Measurements from ENCODE around the gene MED10.

The MED10 gene

DNA sequence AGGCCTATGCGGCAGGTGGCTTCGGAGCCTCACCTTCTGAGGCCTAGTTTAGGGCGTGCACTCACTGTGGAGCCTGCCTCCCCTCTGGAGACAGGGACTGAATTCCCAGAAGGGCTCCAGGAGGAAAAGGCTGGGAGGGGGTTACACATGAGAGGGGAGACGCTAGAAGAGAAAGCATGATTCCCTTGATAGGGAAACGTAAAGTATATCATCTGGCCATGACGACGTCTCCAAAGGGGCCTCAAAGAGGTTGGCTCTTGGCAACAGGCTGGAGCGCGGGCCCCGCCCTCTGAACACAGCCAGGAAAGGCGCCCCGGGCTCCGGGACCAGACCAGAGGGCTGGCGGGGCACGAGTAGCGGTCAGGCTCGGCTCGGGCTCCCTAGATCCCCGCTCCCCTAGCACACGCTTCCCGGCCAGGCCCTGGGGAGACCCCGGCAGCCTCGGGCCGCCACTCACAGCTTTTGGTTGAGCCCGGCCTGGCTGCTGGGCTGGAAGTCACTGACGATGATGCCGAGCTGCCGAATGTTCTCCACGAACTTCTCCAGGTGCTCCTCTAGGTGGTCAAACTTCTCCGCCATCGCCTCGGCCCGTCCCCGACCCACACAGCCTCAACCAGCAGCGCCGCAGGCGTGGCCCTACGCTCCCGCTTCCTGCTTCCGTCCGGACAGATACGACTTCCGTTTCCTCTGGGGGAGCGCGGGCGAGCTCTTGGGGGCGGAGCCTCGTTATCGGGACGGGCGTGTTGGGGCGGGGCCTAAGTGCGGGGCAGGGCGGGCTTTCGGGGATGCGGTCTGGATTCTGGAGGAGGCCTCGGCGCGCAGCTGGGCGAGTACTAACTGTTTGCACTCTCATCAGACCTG is at the start of gene MED10:
Gene MED10, minus strand, starts transcription at position 643 of the 861 bp plus-strand sequence. Its CDS starts 64 bp downstream, at position 579.
- DNase-seq = peak; percentile 97

DNA sequence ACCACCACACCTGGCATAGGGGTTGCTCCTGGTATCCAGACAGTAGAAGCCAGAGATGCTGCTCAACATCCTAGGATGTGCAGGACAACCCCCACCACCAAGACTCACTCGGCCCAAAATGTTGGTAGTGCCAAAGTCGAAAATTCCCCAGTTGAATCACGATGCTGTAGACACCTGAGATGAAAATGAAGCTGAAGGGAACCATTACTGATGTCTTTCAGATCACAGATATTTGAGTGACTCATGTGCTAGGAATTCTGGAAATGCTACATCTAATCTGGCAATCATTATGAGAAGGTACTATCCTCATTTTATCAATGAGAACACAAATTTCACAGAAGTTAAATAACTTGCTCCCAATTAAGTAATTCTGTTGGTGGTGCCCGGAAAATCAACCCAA is 49.3 kb upstream of the MED10 start:
- no peak for DNase-seq

- no peak for DNase-seq
Measured at GRCh38 chr5:6424700-6425099, 46.4 kb upstream of the MED10 start.

GRCh38 chr5:6424110-6424659 is 45.8 kb upstream of the MED10 start:
- DNase-seq = no peak

DNA sequence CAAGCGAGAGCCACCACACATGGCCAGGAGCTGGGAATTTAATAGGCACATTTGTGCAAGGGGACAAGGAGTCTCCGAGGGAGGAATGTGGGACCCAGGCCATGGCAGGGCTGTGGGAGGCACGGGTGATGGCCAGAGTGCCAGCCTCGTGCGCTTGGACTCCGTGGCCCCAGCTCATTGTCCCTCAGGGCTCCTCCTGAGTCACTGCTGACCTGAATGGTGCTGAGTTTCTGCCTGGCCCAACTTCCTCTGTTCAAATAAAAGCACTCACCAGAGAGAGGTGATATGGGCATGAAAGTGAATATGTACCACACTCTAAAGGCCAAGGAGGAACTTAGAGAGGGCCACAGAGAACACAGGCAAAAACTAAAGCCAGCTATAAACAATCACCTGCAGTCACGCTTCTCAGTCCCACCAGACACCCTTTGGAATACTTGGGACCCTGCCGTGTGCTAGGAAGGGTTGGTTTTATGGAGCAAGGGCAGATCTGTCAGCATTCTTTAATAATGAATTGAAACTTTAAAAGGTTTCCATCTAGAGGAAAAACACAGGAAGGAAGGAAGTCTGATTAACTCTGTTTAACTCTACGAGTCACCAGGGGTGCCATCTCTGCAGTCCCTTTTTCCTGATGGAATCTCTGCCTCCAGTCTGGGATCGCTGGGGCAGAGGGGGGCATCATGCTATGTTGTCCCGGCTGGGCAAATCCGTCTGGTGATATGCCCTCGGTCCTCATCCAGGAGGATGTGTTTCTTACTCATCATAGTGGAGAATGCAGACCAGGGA is 45.2 kb upstream of the MED10 start:
- peak; percentile 34 for DNase-seq

- no peak for DNase-seq
Measured at GRCh38 chr5:6419340-6419852, 41.0 kb upstream of the MED10 start.

DNA sequence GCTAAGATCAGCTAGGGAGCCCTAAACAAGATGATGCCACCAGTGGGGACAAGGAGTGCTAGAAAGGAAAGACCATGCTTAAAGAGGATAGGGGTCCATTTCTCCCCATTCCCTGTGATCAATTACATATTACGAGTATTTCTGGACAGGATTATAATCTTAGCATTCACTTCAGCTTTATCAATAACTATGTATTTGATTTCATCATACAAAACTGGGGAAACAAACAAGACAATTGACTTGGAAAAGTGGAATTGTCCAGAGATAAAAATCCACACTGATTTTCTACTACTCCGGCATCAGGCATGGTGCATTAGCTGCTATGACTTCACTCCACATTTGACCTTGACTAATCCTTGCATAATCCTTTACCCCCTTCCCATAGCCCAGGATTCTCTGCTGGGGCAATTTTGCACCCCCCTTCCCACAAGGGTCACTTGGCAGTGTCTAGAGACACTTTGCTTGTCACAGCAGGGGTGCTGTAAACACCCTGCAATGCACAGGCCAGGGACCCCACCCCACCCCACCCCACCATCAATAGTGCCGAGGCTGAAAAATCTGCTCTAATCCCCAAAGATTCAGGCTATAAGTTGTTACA is 40.4 kb upstream of the MED10 start:
- DNase-seq = no peak

DNA sequence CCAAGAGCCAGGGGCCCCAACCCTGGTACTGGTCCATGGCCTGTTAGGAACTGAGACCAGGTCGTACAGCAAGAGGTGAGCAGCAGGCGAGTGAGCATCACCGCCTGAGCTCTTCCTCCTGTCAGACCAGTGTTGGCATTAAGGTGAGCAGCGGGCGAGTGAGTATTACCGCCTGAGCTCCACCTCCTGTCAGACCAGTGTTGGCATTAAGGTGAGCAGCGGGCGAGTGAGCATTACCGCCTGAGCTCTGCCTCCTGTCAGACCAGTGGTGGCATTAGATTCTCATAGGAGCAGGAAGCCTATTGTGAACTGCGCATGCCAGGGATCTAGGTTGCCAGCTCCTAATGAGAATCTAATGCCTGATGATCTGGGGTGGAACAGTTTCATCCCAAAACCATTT is 39.3 kb upstream of the MED10 start:
- no peak for DNase-seq

GRCh38 chr5:6412811-6413210 is 34.5 kb upstream of the MED10 start:
- DNase-seq = peak; percentile 55

GRCh38 chr5:6411141-6411540 is 32.8 kb upstream of the MED10 start:
- peak; percentile 43 for DNase-seq

DNA sequence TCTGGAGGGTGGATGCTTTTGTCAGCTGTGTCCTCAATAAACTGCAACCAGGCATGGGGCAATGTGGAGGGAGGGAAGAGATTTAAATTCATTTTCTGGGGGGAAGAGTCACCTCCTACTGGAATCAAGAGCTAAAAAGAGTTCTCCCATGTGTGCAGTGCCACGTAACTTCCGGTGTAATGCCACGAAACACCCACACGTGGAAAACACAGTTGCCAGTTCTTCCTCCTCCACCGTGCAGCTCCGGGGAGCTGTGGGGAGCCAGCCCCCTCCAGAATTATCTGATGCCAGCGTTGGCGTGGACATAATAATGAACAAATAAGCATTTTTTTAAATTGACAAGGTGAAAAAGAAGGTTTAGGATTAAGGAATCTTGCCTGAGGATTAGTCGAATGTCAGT is 32.1 kb upstream of the MED10 start:
- peak; percentile 30 for DNase-seq

DNA sequence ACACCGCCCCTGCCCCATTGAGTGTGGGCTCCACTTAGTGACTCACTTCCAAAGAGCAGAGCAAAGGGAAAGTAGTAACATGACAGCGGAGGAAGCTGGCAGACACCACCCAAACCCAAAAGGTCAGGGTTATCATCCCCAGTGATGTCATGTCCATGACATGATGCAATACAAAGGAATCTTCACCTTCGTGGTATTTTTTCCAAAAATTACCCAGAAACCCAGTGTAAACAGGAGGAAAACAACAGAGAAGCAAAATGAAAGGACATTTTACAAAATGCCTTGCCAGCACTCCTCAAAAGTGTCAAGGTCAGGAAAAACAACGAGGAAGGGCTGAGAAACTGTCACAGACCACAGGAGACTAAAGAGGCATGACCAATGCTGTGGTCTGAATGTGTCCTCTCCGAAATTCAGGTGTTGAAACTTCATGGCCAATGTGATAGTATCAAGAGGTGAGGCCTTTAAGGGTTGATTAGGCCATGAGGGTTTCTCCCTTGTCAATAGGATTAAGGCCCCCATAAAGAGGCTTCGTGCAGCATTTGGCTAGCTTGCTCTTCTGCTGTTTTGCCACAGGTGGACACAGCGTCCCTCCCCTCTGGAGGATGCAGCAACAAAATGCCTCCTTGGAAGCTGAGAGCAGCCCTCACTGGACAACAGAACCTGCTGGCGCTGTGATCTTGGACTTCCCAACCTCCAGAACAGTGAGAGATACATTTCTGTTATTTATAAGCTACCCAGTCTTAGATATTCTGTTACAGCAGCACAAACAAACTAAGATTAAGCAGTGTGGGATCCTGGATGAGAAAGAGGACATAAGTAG is 30.5 kb upstream of the MED10 start:
- peak; percentile 54 for DNase-seq

- peak; percentile 52 for DNase-seq
Measured at GRCh38 chr5:6408260-6408596, 29.9 kb upstream of the MED10 start.

GRCh38 chr5:6407558-6408259 is 29.4 kb upstream of the MED10 start:
- no peak for DNase-seq

DNA sequence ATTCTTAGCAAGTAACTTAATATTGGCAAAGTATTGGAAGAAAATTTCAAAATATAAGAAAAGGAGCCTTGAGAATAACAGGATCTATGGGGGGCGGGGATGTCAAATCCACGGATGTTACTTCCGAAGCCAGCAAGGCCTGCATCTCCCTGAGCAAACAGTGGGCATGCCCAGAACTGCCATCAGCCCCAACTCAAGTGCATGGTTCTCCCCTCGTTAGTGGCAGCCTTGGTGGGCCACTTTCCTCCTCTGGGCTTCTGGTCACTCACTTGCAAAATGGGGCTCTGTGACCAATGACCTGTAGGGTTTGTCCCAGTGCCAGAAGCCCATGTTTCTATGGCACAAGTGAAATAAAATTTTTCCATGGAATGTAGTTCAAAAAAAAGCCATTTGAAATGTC is 27.2 kb upstream of the MED10 start:
- DNase-seq = peak; percentile 16

DNA sequence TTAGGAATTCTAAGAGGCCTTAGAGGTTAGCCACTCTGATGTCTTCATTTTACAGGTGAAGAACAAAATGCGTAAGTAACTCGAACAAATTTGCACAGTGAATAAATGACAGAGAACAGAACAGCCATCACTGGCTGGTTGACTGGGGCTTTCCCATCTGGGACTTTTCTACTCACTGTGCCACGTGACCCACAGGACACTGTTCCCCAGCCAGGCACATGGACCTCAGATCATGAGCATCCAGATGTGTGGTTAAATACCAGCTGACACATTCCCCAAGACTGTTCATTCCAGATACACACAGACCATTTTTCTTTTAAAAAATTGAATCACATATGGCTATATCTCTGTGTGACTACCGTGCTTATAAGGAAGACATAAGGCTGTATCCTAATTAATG is 25.8 kb upstream of the MED10 start:
- peak; percentile 12 for DNase-seq

DNA sequence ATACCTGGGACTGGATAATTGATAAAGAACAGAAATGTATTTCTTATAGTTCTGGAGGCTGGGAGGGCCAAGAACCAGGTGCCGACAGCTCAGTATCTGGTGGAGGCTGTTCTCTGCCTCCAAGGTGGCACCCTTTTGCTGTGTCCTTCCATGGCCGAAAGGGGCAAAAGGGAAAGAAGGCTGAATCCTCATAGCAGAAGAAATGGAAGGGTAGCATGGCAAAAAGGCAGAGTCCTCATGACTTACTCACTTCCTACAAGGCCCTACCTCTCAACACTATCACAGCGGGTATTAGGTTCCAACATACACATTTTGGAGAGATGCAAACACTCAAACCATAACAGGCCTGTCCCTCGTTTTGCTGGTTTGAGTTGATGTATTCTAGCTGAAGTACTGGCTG is 25.1 kb upstream of the MED10 start:
- DNase-seq = peak; percentile 16

DNA sequence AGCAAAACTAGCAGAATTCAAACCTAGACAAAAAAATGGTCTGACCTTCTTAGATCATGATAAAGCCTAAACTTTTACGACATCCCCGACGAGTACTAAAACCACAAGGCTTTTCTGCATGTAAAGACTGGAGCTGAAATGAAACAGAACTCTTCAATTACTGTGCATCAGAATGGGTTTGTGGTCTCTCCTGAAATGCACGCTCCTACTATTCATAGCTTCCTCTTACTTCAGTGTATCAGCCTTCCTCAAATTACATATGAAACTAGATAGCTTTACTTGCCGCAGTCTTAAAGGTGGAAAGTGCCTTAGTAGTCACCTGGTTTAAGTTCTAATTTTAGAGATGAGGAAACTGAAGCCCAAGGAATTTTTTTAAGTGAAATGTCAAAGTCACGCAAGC is 24.6 kb upstream of the MED10 start:
- DNase-seq = peak; percentile 52

DNA sequence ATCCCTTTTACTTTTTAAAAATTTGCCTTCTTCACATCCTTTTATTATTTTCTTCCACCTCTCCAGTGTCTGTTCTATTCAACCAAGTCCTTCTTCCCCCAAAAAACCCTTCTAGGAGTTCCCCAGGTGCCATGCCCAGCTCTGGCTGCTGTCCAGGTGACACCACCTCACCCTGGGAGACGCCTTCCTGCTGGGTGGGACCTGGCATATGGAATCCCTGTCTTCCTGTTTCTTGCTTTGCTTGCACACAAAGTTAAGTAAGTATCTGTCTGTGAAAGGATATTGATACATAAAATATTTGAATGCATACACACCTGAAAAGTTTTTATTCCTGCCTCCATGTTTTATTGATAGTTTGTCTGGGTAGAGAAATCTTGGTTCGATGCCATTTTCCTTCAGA is 23.1 kb upstream of the MED10 start:
- peak; percentile 44 for DNase-seq

- peak; percentile 84 for DNase-seq
Measured at GRCh38 chr5:6399980-6400910, 21.9 kb upstream of the MED10 start.
